CD4-positive, alpha-beta T cell treated with Interleukin-4 for 1 hour (primary cell): Measurements from ENCODE around the gene DYRK2.

ENCODE experiments used
- DNase-seq, 2 donors: peaks; one replicate each; pipeline ENCODE4 v3.0.0-alpha.2; 2020 to 2022

Gene DYRK2

DNA sequence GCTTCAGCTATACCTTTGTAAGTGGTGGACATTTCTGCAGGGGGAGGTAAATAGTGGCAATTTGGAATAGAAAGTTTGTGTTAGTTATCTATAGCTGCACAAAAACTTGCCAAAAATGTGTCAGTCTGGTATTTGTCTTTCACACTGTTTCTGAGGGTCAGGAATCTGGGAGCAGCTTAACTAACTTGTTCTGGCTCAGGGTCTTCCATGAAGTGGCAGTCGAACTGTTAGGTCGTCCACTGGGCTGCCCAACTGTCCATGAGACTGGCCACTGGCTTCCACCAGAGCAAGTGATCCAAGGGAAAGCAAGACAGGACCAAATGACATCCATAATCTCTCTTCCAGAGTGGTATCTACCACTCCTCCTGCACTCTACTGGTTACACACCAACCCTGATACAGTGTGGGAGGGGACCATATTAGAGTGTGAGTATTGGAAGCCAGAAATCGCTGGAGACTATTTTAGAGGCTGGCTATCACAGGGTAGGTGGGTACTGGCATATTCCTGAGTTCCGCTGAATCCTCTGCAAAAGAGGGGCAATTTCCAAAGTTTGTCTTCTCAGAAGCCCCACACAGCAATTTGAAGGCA, 60.9 kb downstream of the DYRK2 start:
- no peak for DNase-seq

DNA sequence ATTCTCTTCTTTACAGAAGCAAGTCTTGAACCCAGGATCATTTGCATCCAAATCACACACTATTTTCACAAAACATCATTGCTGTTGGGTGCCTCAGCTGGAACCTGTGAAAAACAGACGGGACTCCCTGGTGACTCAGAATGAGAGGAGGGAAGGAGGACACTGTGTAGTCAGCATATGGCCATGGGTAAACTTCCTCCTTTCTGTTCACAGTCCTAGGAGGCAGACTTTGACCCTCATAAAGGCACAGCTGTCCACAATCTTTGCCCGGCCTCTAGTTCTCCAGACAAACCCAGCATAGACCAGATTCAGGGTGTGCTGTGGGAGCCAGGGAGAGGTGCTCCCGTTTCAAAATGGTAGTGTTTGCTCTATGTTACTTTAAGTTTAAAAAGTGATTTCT, 62.0 kb downstream of the DYRK2 start:
- peak in 1 of 2 donors; percentile 17 for DNase-seq

GRCh38 chr12:67712011-67712410, 63.5 kb downstream of the DYRK2 start:
- DNase-seq, result no peak

- no peak for DNase-seq
Measured at GRCh38 chr12:67714648-67715047, 66.1 kb downstream of the DYRK2 start.
